GM20000 (cell line): ENCODE measurements around the gene B3GAT3.

Experiments used
- DNase-seq: peaks from one replicate; pipeline ENCODE4 v3.0.0; 2012; ENCODE audit warnings: low spot score
- CTCF ChIP-seq: IDR thresholded peaks from 2 replicates; pipeline ENCODE4 v1.5.1; 2012; ENCODE audit warnings: mild to moderate bottlenecking, control low read depth; ENCODE audit errors: extremely low read depth, missing control alignments

The B3GAT3 gene

GRCh38 chr11:62621567-62622470 lies at the start of gene B3GAT3:
Gene B3GAT3, minus strand, starts transcription at chr11:62621986. Its CDS starts 39 bp downstream, at chr11:62621947.
- no peak for TF ChIP-seq CTCF
- peak; percentile 98 for DNase-seq

- DNase-seq: no peak
- no peak for TF ChIP-seq CTCF
These were observed 49.4 kb upstream of the B3GAT3 start for GRCh38 chr11:62671236-62671607.

GRCh38 chr11:62669420-62670161 lies 47.8 kb upstream of the B3GAT3 start:
- TF ChIP-seq CTCF: no peak
- no peak for DNase-seq

GRCh38 chr11:62667460-62667859 lies 45.7 kb upstream of the B3GAT3 start:
- TF ChIP-seq CTCF: no peak

GRCh38 chr11:62666259-62666926 lies 44.6 kb upstream of the B3GAT3 start:
- peak; percentile 13 for DNase-seq
- TF ChIP-seq CTCF: no peak

More at GRCh38 chr11:62667460-62667859, 45.7 kb upstream of the B3GAT3 start:
- DNase-seq: no peak

- TF ChIP-seq CTCF: no peak
- peak; percentile 41 for DNase-seq
These were observed 43.9 kb upstream of the B3GAT3 start for GRCh38 chr11:62665599-62666258.
